ENCODE data around the gene SF1.

SF1 gene

GRCh38 chr11:64728757-64729365 lies 49.5 kb downstream of the SF1 start:
- DNase-seq (ENCODE audit: low read depth in 1 of 2, low spot score in 1 of 2), result no peak

GRCh38 chr11:64726867-64727530 lies 51.3 kb downstream of the SF1 start:
- no peak for DNase-seq (ENCODE audit: low read depth in 1 of 2, low spot score in 1 of 2)

GRCh38 chr11:64726211-64726641 lies 52.1 kb downstream of the SF1 start:
- DNase-seq (ENCODE audit: low read depth in 1 of 2, low spot score in 1 of 2), result no peak

GRCh38 chr11:64724863-64725532 lies 53.3 kb downstream of the SF1 start:
- DNase-seq (ENCODE audit: low read depth in 1 of 2, low spot score in 1 of 2), result no peak

- no peak for DNase-seq (ENCODE audit: low read depth in 1 of 2, low spot score in 1 of 2)
These were observed 54.2 kb downstream of the SF1 start for GRCh38 chr11:64723907-64724862.

GRCh38 chr11:64723117-64723906 lies 55.0 kb downstream of the SF1 start, which contains the start of gene NRXN2:
NRXN2 (minus strand) TSS chr11:64723197; CDS start chr11:64713699, 9,498 bp downstream.
- peak; percentile 70 to 79 for DNase-seq (ENCODE audit: low read depth in 1 of 2, low spot score in 1 of 2)

- DNase-seq (ENCODE audit: low read depth in 1 of 2, low spot score in 1 of 2), result no peak
These were observed 55.9 kb downstream of the SF1 start for GRCh38 chr11:64722141-64723065.

GRCh38 chr11:64721359-64721699 lies 57.0 kb downstream of the SF1 start:
- no peak for DNase-seq (ENCODE audit: low read depth in 1 of 2, low spot score in 1 of 2)

GRCh38 chr11:64720640-64721358 lies 57.5 kb downstream of the SF1 start:
- no peak for DNase-seq (ENCODE audit: low read depth in 1 of 2, low spot score in 1 of 2)

- no peak for DNase-seq (ENCODE audit: low read depth in 1 of 2, low spot score in 1 of 2)
These were observed 58.2 kb downstream of the SF1 start for GRCh38 chr11:64720167-64720566.

- no peak for DNase-seq (ENCODE audit: low read depth in 1 of 2, low spot score in 1 of 2)
These were observed 58.9 kb downstream of the SF1 start for GRCh38 chr11:64719406-64719805.

- no peak for DNase-seq (ENCODE audit: low read depth in 1 of 2, low spot score in 1 of 2)
These were observed 59.6 kb downstream of the SF1 start for GRCh38 chr11:64718780-64719124.

- DNase-seq (ENCODE audit: low read depth in 1 of 2, low spot score in 1 of 2), result no peak
These were observed 60.1 kb downstream of the SF1 start for GRCh38 chr11:64718084-64718779.

GRCh38 chr11:64717268-64717578 lies 61.1 kb downstream of the SF1 start:
- DNase-seq (ENCODE audit: low read depth in 1 of 2, low spot score in 1 of 2), result no peak

- DNase-seq (ENCODE audit: low read depth in 1 of 2, low spot score in 1 of 2), result no peak
These were observed 61.7 kb downstream of the SF1 start for GRCh38 chr11:64716473-64717267.

- DNase-seq (ENCODE audit: low read depth in 1 of 2, low spot score in 1 of 2), result no peak
These were observed 62.4 kb downstream of the SF1 start for GRCh38 chr11:64715756-64716472.

- DNase-seq (ENCODE audit: low read depth in 1 of 2, low spot score in 1 of 2), result no peak
These were observed 63.2 kb downstream of the SF1 start for GRCh38 chr11:64715110-64715509.
